Measurements from ENCODE around the gene FURIN. TPM values are rescaled to one million over a fixed set of nuclear protein-coding genes. Genes with fewer than 3 reads are reported as not detected.

The FURIN gene
- total and polyA plus RNA-seq, 2 of the 4 experiments (the other 2 are of a cell fraction), result 34.8 to 54.3 TPM

GRCh38 chr15:90840954-90841353 is 27.4 kb upstream of the FURIN start:
- H2BK20ac ChIP-seq (ENCODE audit: low read depth, low read length), result no peak overlapping the region
- H4K91ac ChIP-seq (ENCODE audit: insufficient read depth, low read depth, low read length), result no peak overlapping the region
- DNase-seq (no peak), ATAC-seq (ENCODE audit: low read depth) (no peak)
- H3K36me3 ChIP-seq (ENCODE audit: control insufficient read depth, insufficient read depth, low read length), result no peaks in the 10 kb centered on the region
- TF ChIP-seq MAZ (IDR thresholded peaks at IDR 0.05; ENCODE audit: borderline replicate concordance, low read depth, low read length), result no peak
- no peak for TF ChIP-seq ELK1 (IDR thresholded peaks at IDR 0.05; ENCODE audit: borderline replicate concordance, low read depth, low read length)
- TF ChIP-seq, protein P1, sequence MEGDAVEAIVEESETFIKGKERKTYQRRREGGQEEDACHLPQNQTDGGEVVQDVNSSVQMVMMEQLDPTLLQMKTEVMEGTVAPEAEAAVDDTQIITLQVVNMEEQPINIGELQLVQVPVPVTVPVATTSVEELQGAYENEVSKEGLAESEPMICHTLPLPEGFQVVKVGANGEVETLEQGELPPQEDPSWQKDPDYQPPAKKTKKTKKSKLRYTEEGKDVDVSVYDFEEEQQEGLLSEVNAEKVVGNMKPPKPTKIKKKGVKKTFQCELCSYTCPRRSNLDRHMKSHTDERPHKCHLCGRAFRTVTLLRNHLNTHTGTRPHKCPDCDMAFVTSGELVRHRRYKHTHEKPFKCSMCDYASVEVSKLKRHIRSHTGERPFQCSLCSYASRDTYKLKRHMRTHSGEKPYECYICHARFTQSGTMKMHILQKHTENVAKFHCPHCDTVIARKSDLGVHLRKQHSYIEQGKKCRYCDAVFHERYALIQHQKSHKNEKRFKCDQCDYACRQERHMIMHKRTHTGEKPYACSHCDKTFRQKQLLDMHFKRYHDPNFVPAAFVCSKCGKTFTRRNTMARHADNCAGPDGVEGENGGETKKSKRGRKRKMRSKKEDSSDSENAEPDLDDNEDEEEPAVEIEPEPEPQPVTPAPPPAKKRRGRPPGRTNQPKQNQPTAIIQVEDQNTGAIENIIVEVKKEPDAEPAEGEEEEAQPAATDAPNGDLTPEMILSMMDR (conservative IDR thresholded peaks at IDR 0.05; ENCODE audit: low read depth, low read length), result no peak
- no peak for TF ChIP-seq RCOR1 (IDR thresholded peaks at IDR 0.05; ENCODE audit: insufficient replicate concordance, low read length)
- no peak for TF ChIP-seq CHD1 (IDR thresholded peaks at IDR 0.05; ENCODE audit: low read depth, low read length)
- no peak for TF ChIP-seq MXI1 (IDR thresholded peaks at IDR 0.05; ENCODE audit: borderline replicate concordance, low read depth, low read length)
- TF ChIP-seq POLR2A (IDR thresholded peaks at IDR 0.05; ENCODE audit: low read depth, low read length), result no peak
- TF ChIP-seq BHLHE40 (IDR thresholded peaks at IDR 0.05; ENCODE audit: low read depth, low read length), result no peak
- H3K56ac ChIP-seq (ENCODE audit: extremely low read depth, insufficient read depth, low read length), result no peak overlapping the region
- no peak overlapping the region for H3K4me3 ChIP-seq (ENCODE audit: insufficient read depth, low read depth, low read length)
- ChIA-PET CTCF (no interaction called here), POLR2A (ENCODE audit: unreplicated experiment) (no interaction called here)
- dilution Hi-C loops (cut with HindIII; ENCODE audit: low sequenced_read_pairs, unreplicated experiment) (no loop called here), in situ Hi-C loops (cut with MboI; ENCODE audit: low sequenced_read_pairs) (no loop called here), intact Hi-C loops (cut with micrococcal nuclease) (no loop called here)
- peaks cover 9% of the 10 kb centered on the region for H3K4me1 ChIP-seq (ENCODE audit: control insufficient read depth, insufficient read depth, low read length)
- no CpG with 5 or more reads among the region's 8 CpGs for WGBS, 2 experiments (ENCODE audit: extremely low coverage in 2 of 2, insufficient read length in 1 of 2)
- H2BK15ac ChIP-seq (ENCODE audit: low read depth, low read length), result no peak overlapping the region
- peaks cover 4% of the 10 kb centered on the region; the same call in 1 of the 2 replicates for H3K9me1 ChIP-seq (ENCODE audit: insufficient read depth, low read length)
- no peak overlapping the region for H2AK5ac ChIP-seq (ENCODE audit: low read depth, low read length)
- H3K9me3 ChIP-seq (ENCODE audit: control insufficient read depth, insufficient read depth, low read length), result no peaks in the 10 kb centered on the region
- H4K8ac ChIP-seq (ENCODE audit: low read depth in 2 of 2, low read length in 2 of 2), result no peak overlapping the region
- H2AFZ ChIP-seq (replicated peaks; ENCODE audit: low read length, poor library complexity), result no peak overlapping the region
- no peak overlapping the region for H3K14ac ChIP-seq (replicated peaks; ENCODE audit: low read depth, low read length)
- no TSS peak for BruUV-seq (replicated peaks)
- H3K27ac ChIP-seq (ENCODE audit: insufficient read depth, low read length), result no peak overlapping the region
- H3K18ac ChIP-seq (ENCODE audit: low read depth, low read length), result no peak overlapping the region
- H4K5ac ChIP-seq (ENCODE audit: low read depth, low read length), result no peak overlapping the region
- no peaks in the 10 kb centered on the region for H3K79me1 ChIP-seq (ENCODE audit: low read depth in 1 of 2, low read length in 2 of 2)
- no peak overlapping the region for H2BK120ac ChIP-seq (ENCODE audit: low read depth, low read length)
- no peaks in the 10 kb centered on the region; the same call in 1 of the 2 replicates for H4K20me1 ChIP-seq (ENCODE audit: insufficient read depth, low read length)
- no peak overlapping the region for H3K9ac ChIP-seq (ENCODE audit: low read depth, low read length)
- no peaks in the 10 kb centered on the region for H3K27me3 ChIP-seq (ENCODE audit: control insufficient read depth, insufficient read depth, low read length)
- no peak overlapping the region for H2AK9ac ChIP-seq (replicated peaks; ENCODE audit: low read depth, low read length, poor library complexity)
- no peak overlapping the region for H2BK5ac ChIP-seq (ENCODE audit: low read depth, low read length, poor library complexity, severe bottlenecking)
- no peak overlapping the region for H3K4me2 ChIP-seq (ENCODE audit: low read depth, low read length)
- H3K4ac ChIP-seq (ENCODE audit: low read depth, low read length), result no peak overlapping the region
- no peak overlapping the region for H3K23ac ChIP-seq (ENCODE audit: low read depth, low read length)

All from IMR-90 (cell line).